ENCODE data around the gene UGP2.
A peak's percentile ranks its signal among the peaks of the same experiment; 100 is the strongest.

UGP2 gene

DNA sequence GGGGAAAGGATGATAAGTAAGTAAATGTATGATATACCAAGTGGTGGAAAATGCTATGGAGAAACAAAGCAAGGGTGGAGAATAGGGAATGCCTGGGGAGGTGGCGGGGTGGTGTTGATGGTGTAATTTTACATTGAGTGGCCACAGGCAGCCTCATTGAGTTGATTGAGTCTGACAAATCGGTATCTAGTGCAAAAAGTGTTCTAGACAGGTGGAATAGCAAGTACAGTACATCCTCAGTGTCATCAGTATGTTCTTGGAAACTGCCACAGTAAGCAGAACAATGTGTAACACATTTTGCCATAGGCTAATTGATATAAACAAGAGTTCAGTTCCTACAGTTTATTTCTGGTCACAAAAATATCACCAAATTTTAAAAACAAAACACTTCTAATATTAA is 46.4 kb downstream of the UGP2 start:
- Histone ChIP-seq H3K79me2 (ENCODE audit: control insufficient read depth, low read length) (no peaks in the 10 kb centered on the region), H3F3A (ENCODE audit: control insufficient read depth, insufficient read depth) (peaks cover 2% of the 10 kb centered on the region; the same call in 1 of the 2 replicates), H3K27ac (ENCODE audit: low read depth, low read length) (no peak overlapping the region), H3K4me2 (ENCODE audit: low read length) (no peak overlapping the region), H3K4me3 (ENCODE audit: low read length) (no peak overlapping the region), H3K36me3 (ENCODE audit: control insufficient read depth, low read length) (peaks cover 93% of the 10 kb centered on the region), H3K27me3 (ENCODE audit: control insufficient read depth, low read length) (no peaks in the 10 kb centered on the region), H4K20me1 (ENCODE audit: control insufficient read depth, insufficient read depth, low read depth, low read length) (no peaks in the 10 kb centered on the region), H3K4me1 (ENCODE audit: control insufficient read depth, low read length) (no peaks in the 10 kb centered on the region), H3K9me2 (replicated peaks; ENCODE audit: control insufficient read depth, low read length) (no peaks in the 10 kb centered on the region), H3K9me3 (ENCODE audit: control insufficient read depth, insufficient read depth, low read length) (no peaks in the 10 kb centered on the region)
- TF ChIP-seq EZH2phosphoT487 (IDR thresholded peaks at IDR 0.05; ENCODE audit: borderline replicate concordance, low read length): no peak
- TF ChIP-seq, protein P1, sequence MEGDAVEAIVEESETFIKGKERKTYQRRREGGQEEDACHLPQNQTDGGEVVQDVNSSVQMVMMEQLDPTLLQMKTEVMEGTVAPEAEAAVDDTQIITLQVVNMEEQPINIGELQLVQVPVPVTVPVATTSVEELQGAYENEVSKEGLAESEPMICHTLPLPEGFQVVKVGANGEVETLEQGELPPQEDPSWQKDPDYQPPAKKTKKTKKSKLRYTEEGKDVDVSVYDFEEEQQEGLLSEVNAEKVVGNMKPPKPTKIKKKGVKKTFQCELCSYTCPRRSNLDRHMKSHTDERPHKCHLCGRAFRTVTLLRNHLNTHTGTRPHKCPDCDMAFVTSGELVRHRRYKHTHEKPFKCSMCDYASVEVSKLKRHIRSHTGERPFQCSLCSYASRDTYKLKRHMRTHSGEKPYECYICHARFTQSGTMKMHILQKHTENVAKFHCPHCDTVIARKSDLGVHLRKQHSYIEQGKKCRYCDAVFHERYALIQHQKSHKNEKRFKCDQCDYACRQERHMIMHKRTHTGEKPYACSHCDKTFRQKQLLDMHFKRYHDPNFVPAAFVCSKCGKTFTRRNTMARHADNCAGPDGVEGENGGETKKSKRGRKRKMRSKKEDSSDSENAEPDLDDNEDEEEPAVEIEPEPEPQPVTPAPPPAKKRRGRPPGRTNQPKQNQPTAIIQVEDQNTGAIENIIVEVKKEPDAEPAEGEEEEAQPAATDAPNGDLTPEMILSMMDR (IDR thresholded peaks at IDR 0.05; ENCODE audit: low read depth, low read length, poor library complexity, severe bottlenecking): no peak

DNA sequence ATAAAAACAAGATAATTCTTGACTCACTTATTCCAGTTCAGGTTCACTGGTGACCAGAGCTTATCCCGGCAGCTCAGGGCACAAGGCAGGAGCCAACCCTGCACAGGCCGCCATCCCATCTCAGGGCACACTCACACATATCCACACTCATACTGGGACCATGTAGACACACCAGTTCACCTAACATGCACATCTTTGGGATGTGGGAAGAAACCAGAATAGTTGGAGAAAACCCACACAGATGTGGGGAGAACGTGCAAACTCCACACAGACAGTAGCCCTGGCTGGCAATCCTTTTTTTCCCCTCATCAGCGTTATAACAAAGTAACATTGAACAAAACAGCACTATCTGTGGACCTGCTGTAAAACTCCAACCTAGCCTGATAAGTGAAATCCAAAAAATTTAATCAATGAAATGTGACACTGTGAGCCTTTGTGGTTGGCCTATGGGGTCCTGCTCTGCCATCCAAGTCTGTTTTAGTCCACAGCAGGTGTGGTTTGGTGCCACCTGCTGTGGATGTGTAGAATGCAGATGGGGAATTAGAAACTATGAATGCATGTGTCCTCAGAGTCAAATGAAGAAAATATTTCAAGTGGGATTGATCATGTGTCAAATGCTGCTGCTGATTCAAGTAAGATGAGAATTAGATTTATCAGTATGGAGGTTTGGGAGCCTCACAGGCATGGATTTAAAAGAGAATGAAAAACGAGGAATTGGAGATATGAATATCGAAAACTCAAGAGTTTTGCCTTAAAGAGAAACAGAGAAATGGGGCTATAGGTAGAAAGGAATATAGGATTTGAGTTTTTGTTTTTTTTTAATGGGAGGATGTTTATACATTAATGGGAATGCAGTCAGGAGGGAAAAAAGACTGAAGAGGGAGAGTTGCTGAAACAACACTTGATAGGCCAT is 47.0 kb downstream of the UGP2 start:
- Histone ChIP-seq H3K9me2 (replicated peaks; ENCODE audit: control insufficient read depth, low read length) (no peaks in the 10 kb centered on the region), H3K9me3 (ENCODE audit: control insufficient read depth, insufficient read depth, low read length) (no peaks in the 10 kb centered on the region), H3K36me3 (ENCODE audit: control insufficient read depth, low read length) (peaks cover 93% of the 10 kb centered on the region), H3K79me2 (ENCODE audit: control insufficient read depth, low read length) (no peaks in the 10 kb centered on the region), H3F3A (ENCODE audit: control insufficient read depth, insufficient read depth) (peaks cover 2% of the 10 kb centered on the region; the same call in 1 of the 2 replicates), H3K4me1 (ENCODE audit: control insufficient read depth, low read length) (no peaks in the 10 kb centered on the region), H4K20me1 (ENCODE audit: control insufficient read depth, insufficient read depth, low read depth, low read length) (no peaks in the 10 kb centered on the region), H3K27ac (ENCODE audit: low read depth, low read length) (no peak overlapping the region), H3K4me2 (ENCODE audit: low read length) (no peak overlapping the region), H3K4me3 (ENCODE audit: low read length) (no peak overlapping the region), H3K27me3 (ENCODE audit: control insufficient read depth, low read length) (no peaks in the 10 kb centered on the region)
- TF ChIP-seq, protein P1 (IDR thresholded peaks at IDR 0.05; ENCODE audit: low read depth, low read length, poor library complexity, severe bottlenecking): peak; percentile 89
- TF ChIP-seq EZH2phosphoT487 (IDR thresholded peaks at IDR 0.05; ENCODE audit: borderline replicate concordance, low read length): no peak

DNA sequence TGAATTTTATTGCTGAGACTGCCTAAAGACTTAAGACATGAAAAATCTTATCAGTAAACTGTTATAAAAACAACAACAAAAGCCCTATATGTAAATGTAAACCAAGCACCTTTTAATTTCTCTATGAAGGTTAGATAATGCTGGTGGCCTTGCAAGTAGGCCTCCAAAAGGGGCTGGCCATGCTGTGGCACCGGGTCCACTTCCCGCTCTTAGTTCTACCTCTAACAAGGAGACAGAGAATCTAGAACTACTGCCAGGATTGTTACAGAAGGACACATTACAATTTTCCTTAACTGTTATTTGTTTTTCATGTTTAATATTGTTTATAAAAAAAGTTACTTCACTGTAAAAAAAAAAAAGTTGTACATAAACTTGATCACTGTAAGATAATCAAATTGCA is 49.0 kb downstream of the UGP2 start:
- H3K27me3 ChIP-seq (ENCODE audit: control insufficient read depth, low read length): no peaks in the 10 kb centered on the region
- no peak overlapping the region for H3K4me2 ChIP-seq (ENCODE audit: low read length)
- no peaks in the 10 kb centered on the region for H3K9me2 ChIP-seq (replicated peaks; ENCODE audit: control insufficient read depth, low read length)
- no peaks in the 10 kb centered on the region for H3K4me1 ChIP-seq (ENCODE audit: control insufficient read depth, low read length)
- H3K27ac ChIP-seq (ENCODE audit: low read depth, low read length): no peak overlapping the region
- H3K36me3 ChIP-seq (ENCODE audit: control insufficient read depth, low read length): peaks cover 87% of the 10 kb centered on the region
- H3F3A ChIP-seq (ENCODE audit: control insufficient read depth, insufficient read depth): peaks cover 2% of the 10 kb centered on the region; the same call in 1 of the 2 replicates
- H3K4me3 ChIP-seq (ENCODE audit: low read length): no peak overlapping the region
- H4K20me1 ChIP-seq (ENCODE audit: control insufficient read depth, insufficient read depth, low read depth, low read length): no peaks in the 10 kb centered on the region
- no peaks in the 10 kb centered on the region for H3K9me3 ChIP-seq (ENCODE audit: control insufficient read depth, insufficient read depth, low read length)
- no peak for TF ChIP-seq EZH2phosphoT487 (IDR thresholded peaks at IDR 0.05; ENCODE audit: borderline replicate concordance, low read length)
- TF ChIP-seq, protein P1 (IDR thresholded peaks at IDR 0.05; ENCODE audit: low read depth, low read length, poor library complexity, severe bottlenecking): no peak
- no peaks in the 10 kb centered on the region for H3K79me2 ChIP-seq (ENCODE audit: control insufficient read depth, low read length)
